ENCODE data around the gene TUBB8B.
"Not testable (repeated sequence)": the region's sequence is repeated elsewhere in the genome, so short reads cannot be mapped to it uniquely, and the experiment has no call there.

- TF ChIP-seq, protein P1, sequence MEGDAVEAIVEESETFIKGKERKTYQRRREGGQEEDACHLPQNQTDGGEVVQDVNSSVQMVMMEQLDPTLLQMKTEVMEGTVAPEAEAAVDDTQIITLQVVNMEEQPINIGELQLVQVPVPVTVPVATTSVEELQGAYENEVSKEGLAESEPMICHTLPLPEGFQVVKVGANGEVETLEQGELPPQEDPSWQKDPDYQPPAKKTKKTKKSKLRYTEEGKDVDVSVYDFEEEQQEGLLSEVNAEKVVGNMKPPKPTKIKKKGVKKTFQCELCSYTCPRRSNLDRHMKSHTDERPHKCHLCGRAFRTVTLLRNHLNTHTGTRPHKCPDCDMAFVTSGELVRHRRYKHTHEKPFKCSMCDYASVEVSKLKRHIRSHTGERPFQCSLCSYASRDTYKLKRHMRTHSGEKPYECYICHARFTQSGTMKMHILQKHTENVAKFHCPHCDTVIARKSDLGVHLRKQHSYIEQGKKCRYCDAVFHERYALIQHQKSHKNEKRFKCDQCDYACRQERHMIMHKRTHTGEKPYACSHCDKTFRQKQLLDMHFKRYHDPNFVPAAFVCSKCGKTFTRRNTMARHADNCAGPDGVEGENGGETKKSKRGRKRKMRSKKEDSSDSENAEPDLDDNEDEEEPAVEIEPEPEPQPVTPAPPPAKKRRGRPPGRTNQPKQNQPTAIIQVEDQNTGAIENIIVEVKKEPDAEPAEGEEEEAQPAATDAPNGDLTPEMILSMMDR (IDR thresholded peaks at IDR 0.05 in 8 of 11, conservative IDR thresholded peaks at IDR 0.05 in 3 of 11) = not testable (repeated sequence)
- not testable (repeated sequence) for TF ChIP-seq POLR2AphosphoS5 (IDR thresholded peaks at IDR 0.05)
These were observed 5.0 kb upstream of the TUBB8B start for GRCh38 chr18:54388-54787.
